Panc1 (cell line): ENCODE results near the gene ADAMTS2. TPM values are rescaled to one million over a fixed set of nuclear protein-coding genes. Genes with fewer than 3 reads are reported as not detected.

ENCODE experiments used
- ATAC-seq: fragments of 200-7000 bp; cut with Tn5 transposase; 2 replicates; pipeline ENCODE4 v1.9.1; 2020; ENCODE audit warnings: mild to moderate bottlenecking, moderate library complexity
- BruUV-seq: library from RNA; stranded (reverse); fragments of 400-500 nt; replicated peaks from 2 replicates; lab custom pipeline; 2021; lab: Mats Ljungman, UMichigan
- CTCF ChIA-PET: fragments of 300-600 bp; sonication (Branson Sonifier 250); formaldehyde crosslinking; loops from one replicate; lab custom pipeline; 2022; ENCODE audit warnings: antibody characterized with exemption; lab: Charles Lee
- POLR2A ChIA-PET: fragments of 300-600 bp; sonication (Branson Sonifier 250); formaldehyde crosslinking; loops from one replicate; lab custom pipeline; 2022; ENCODE audit warnings: antibody characterized with exemption; lab: Charles Lee
- DNase-seq: peaks from one replicate; pipeline ENCODE4 v3.0.0-alpha.2; 2010; ENCODE audit warnings: low read depth, low spot score
- H3K27ac ChIP-seq: 2 replicates; pipeline ENCODE4 v1.5.1; 2011; ENCODE audit warnings: mild to moderate bottlenecking, low read length, inconsistent platforms
- H3K27me3 ChIP-seq: fragments of 200-500 bp; sonication (Bioruptor generic); 2 replicates; pipeline ENCODE4 v1.6.0; 2014; ENCODE audit warnings: low read length, inconsistent platforms; ENCODE audit not compliant: control insufficient read depth, insufficient read depth
- H3K36me3 ChIP-seq: fragments of 200-500 bp; sonication (Bioruptor generic); 2 replicates; pipeline ENCODE4 v1.5.1; 2014; ENCODE audit warnings: inconsistent platforms, mild to moderate bottlenecking, low read length, moderate library complexity; ENCODE audit not compliant: control insufficient read depth, insufficient read depth
- H3K4me1 ChIP-seq: 2 replicates; pipeline ENCODE4 v1.5.1; 2011; ENCODE audit warnings: inconsistent platforms, mild to moderate bottlenecking, low read length, moderate library complexity; ENCODE audit not compliant: control insufficient read depth, insufficient read depth
- H3K4me3 ChIP-seq, 2 experiments: 2 replicates each; pipeline ENCODE4 v1.5.1; 2011 to 2012; ENCODE audit warnings: low read depth in 2 of 2, low read length in 2 of 2, mild to moderate bottlenecking in 2 of 2, inconsistent platforms in 1 of 2, moderate library complexity in 1 of 2
- H3K9me3 ChIP-seq: fragments of 200-500 bp; sonication (Bioruptor generic); 2 replicates; pipeline ENCODE4 v1.5.1; 2014; ENCODE audit warnings: low read depth, mild to moderate bottlenecking, inconsistent platforms, low read length, moderate library complexity; ENCODE audit not compliant: control insufficient read depth, insufficient read depth
- CTCF ChIP-seq: fragments of 450-650 bp; IDR thresholded peaks from 2 replicates; pipeline ENCODE4 v1.5.1; 2017; ENCODE audit warnings: mild to moderate bottlenecking
- POLR2AphosphoS5 ChIP-seq: IDR thresholded peaks from 2 replicates; pipeline ENCODE4 v1.6.1; 2012; ENCODE audit warnings: mild to moderate bottlenecking, low read depth, low read length, moderate library complexity
- SIN3A ChIP-seq: IDR thresholded peaks from 2 replicates; pipeline ENCODE4 v1.6.1; 2012; ENCODE audit warnings: low read depth, mild to moderate bottlenecking, low read length, moderate library complexity, borderline replicate concordance; ENCODE audit not compliant: insufficient read depth
- TCF7L2 ChIP-seq: IDR thresholded peaks from 2 replicates; pipeline ENCODE4 v1.6.1; 2011; ENCODE audit warnings: mild to moderate bottlenecking, low read depth, low read length, inconsistent platforms
- in situ Hi-C: cut with HindIII; loops from 2 replicates; pipeline ENCODE4 v1.10.0; 2016; ENCODE audit warnings: low sequenced_read_pairs, low pct_unique_long_range_greater_than_20kb
- intact Hi-C: fragments of 100-400 bp; cut with micrococcal nuclease; formaldehyde crosslinking; loops from one replicate; pipeline ENCODE4 v1.10.0; 2022; ENCODE audit not compliant: unreplicated experiment
- total RNA-seq: library from RNA; stranded (reverse); gene quantifications from one replicate; pipeline ENCODE4 v1.2.1, GENCODE V29; 2021; ENCODE audit not compliant: unreplicated experiment
- TF ChIP-seq, protein P1 (sequence below), 2 experiments: IDR thresholded peaks; 2 replicates each; pipeline ENCODE4 v1.6.1; 2011 to 2012; ENCODE audit warnings: low read depth in 2 of 2, control low read depth in 1 of 2, low read length in 1 of 2, mild to moderate bottlenecking in 1 of 2, moderate library complexity in 1 of 2; ENCODE audit not compliant: insufficient read depth in 1 of 2

ADAMTS2 gene
- total RNA-seq, 1 experiment from 2014 or later = 0.13 TPM

DNA sequence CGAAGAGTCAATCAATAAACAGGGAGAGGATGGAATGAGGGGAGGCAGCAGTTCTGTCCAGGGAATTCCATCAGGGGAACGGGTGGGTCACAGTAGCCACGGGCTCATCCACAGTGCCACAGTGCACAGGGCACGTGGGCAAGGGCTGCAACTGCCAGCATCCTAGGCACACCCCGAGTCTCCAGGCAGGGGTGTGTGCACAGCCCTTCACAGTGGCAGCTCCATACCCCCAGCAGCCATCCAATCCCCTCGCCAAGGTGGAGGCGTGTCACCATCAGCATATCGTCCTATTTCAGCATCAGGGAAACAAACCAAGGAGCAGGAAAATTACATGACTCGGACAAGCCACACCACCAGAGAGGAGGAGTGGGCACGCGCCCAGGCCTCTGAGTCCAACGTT is 133.6 kb downstream of the ADAMTS2 start:
- H3K9me3 ChIP-seq = no peaks in the 10 kb centered on the region
- in situ Hi-C loops = no loop called here
- TF ChIP-seq, protein P1, sequence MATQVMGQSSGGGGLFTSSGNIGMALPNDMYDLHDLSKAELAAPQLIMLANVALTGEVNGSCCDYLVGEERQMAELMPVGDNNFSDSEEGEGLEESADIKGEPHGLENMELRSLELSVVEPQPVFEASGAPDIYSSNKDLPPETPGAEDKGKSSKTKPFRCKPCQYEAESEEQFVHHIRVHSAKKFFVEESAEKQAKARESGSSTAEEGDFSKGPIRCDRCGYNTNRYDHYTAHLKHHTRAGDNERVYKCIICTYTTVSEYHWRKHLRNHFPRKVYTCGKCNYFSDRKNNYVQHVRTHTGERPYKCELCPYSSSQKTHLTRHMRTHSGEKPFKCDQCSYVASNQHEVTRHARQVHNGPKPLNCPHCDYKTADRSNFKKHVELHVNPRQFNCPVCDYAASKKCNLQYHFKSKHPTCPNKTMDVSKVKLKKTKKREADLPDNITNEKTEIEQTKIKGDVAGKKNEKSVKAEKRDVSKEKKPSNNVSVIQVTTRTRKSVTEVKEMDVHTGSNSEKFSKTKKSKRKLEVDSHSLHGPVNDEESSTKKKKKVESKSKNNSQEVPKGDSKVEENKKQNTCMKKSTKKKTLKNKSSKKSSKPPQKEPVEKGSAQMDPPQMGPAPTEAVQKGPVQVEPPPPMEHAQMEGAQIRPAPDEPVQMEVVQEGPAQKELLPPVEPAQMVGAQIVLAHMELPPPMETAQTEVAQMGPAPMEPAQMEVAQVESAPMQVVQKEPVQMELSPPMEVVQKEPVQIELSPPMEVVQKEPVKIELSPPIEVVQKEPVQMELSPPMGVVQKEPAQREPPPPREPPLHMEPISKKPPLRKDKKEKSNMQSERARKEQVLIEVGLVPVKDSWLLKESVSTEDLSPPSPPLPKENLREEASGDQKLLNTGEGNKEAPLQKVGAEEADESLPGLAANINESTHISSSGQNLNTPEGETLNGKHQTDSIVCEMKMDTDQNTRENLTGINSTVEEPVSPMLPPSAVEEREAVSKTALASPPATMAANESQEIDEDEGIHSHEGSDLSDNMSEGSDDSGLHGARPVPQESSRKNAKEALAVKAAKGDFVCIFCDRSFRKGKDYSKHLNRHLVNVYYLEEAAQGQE (IDR thresholded peaks at IDR 0.05; ENCODE audit: insufficient read depth in 1 of 2, low read depth in 2 of 2, low read length in 1 of 2) = no peak
- TF ChIP-seq TCF7L2 = no peak
- no peak for TF ChIP-seq CTCF
- TF ChIP-seq POLR2AphosphoS5 = no peak
- TF ChIP-seq SIN3A = no peak
- BruUV-seq = no TSS peak
- peaks cover 2% of the 10 kb centered on the region; the same call in 1 of the 2 replicates for H3K27me3 ChIP-seq
- ChIA-PET CTCF (no interaction called here), POLR2A (no interaction called here)
- H3K4me3 ChIP-seq = no peak overlapping the region
- no peak overlapping the region for H3K27ac ChIP-seq
- H3K36me3 ChIP-seq = no peaks in the 10 kb centered on the region
- H3K4me1 ChIP-seq = no peaks in the 10 kb centered on the region
- intact Hi-C loops = no loop called here
- no peak for DNase-seq
- no peak for ATAC-seq

GRCh38 chr5:179211068-179211467 is 134.2 kb downstream of the ADAMTS2 start:
- ChIA-PET CTCF (no interaction called here), POLR2A (no interaction called here)
- DNase-seq = no peak
- in situ Hi-C loops (no loop called here), intact Hi-C loops (no loop called here)
- no peaks in the 10 kb centered on the region for H3K36me3 ChIP-seq
- H3K27ac ChIP-seq = no peak overlapping the region
- peaks cover 2% of the 10 kb centered on the region; the same call in 1 of the 2 replicates for H3K27me3 ChIP-seq
- H3K9me3 ChIP-seq = no peaks in the 10 kb centered on the region
- TF ChIP-seq, protein P1 (IDR thresholded peaks at IDR 0.05; ENCODE audit: insufficient read depth in 1 of 2, low read depth in 2 of 2, low read length in 1 of 2) = no peak
- no peak for TF ChIP-seq SIN3A
- TF ChIP-seq POLR2AphosphoS5 = no peak
- TF ChIP-seq CTCF = no peak
- TF ChIP-seq TCF7L2 = no peak
- no peak overlapping the region for H3K4me3 ChIP-seq
- no peaks in the 10 kb centered on the region for H3K4me1 ChIP-seq
- ATAC-seq = no peak
- BruUV-seq = no TSS peak
